Kidney capillary endothelial cell (primary cell): ENCODE measurements around the gene SDR9C7.
"Not testable (repeated sequence)": the region's sequence is repeated elsewhere in the genome, so short reads cannot be mapped to it uniquely, and the experiment has no call there.

ENCODE experiments used
- DNase-seq: peaks from one replicate; pipeline ENCODE4 v3.0.0-alpha.2; 2018; ENCODE audit warnings: low spot score

The SDR9C7 gene

GRCh38 chr12:56953314-56953713, 19.1 kb upstream of the SDR9C7 start:
- no peak for DNase-seq

- DNase-seq = no peak
Measured at GRCh38 chr12:56951582-56952339, 17.6 kb upstream of the SDR9C7 start.

- no peak for DNase-seq
Measured at GRCh38 chr12:56948881-56949280, 14.7 kb upstream of the SDR9C7 start.

GRCh38 chr12:56948457-56948777, 14.2 kb upstream of the SDR9C7 start:
- no peak for DNase-seq

- no peak for DNase-seq
Measured at GRCh38 chr12:56947633-56948456, 13.6 kb upstream of the SDR9C7 start.

- no peak for DNase-seq
Measured at GRCh38 chr12:56943878-56944277, 9.7 kb upstream of the SDR9C7 start.

- not testable (repeated sequence) for DNase-seq
Measured at GRCh38 chr12:56943374-56943773, 9.2 kb upstream of the SDR9C7 start.

- DNase-seq = no peak
Measured at GRCh38 chr12:56941299-56942017, 7.2 kb upstream of the SDR9C7 start.

GRCh38 chr12:56940942-56941298, 6.7 kb upstream of the SDR9C7 start:
- not testable (repeated sequence) for DNase-seq

- DNase-seq = no peak
Measured at GRCh38 chr12:56935752-56936151, 1.5 kb upstream of the SDR9C7 start.

- no peak for DNase-seq
Measured at GRCh38 chr12:56935157-56935556, 949 bp upstream of the SDR9C7 start.

GRCh38 chr12:56932867-56933266, 1.3 kb downstream of the SDR9C7 start:
- DNase-seq = no peak

- DNase-seq = no peak
Measured at GRCh38 chr12:56932146-56932545, 2.1 kb downstream of the SDR9C7 start.

GRCh38 chr12:56931474-56931978, 2.7 kb downstream of the SDR9C7 start:
- peak; percentile 2 for DNase-seq

GRCh38 chr12:56930241-56930640, 4.0 kb downstream of the SDR9C7 start:
- no peak for DNase-seq

- no peak for DNase-seq
Measured at GRCh38 chr12:56929780-56930179, 4.4 kb downstream of the SDR9C7 start.

- no peak for DNase-seq
Measured at GRCh38 chr12:56928262-56928661, 5.9 kb downstream of the SDR9C7 start.

- no peak for DNase-seq
Measured at GRCh38 chr12:56927281-56927680, 6.9 kb downstream of the SDR9C7 start.

GRCh38 chr12:56922031-56922430, 12.2 kb downstream of the SDR9C7 start:
- no peak for DNase-seq

- no peak for DNase-seq
Measured at GRCh38 chr12:56921346-56921745, 12.9 kb downstream of the SDR9C7 start.

- not testable (repeated sequence) for DNase-seq
Measured at GRCh38 chr12:56918139-56918538, 16.1 kb downstream of the SDR9C7 start.

- DNase-seq = no peak
Measured at GRCh38 chr12:56916996-56917333, 17.2 kb downstream of the SDR9C7 start.
